Tibial nerve (tissue), 3 donors: ENCODE measurements around the gene DYNC1LI1.

Experiments used
- POLR2A ChIP-seq, 2 donors: fragments of 450-650 bp; IDR thresholded peaks; one replicate each; pipeline ENCODE4 v1.6.1; 2017; ENCODE audit warnings: antibody characterized with exemption in 2 of 2, mild to moderate bottlenecking in 2 of 2, moderate library complexity in 2 of 2
- TF ChIP-seq, protein P1 (sequence below), 5 experiments: fragments of 200-600 bp in 3 of 5; fragments of 450-650 bp in 2 of 5; sonication (generic) in 3 of 5; IDR thresholded peaks; one replicate each; pipeline ENCODE4 v1.5.1; 2016 to 2019; ENCODE audit warnings: antibody characterized with exemption in 5 of 5, mild to moderate bottlenecking in 3 of 5, moderate library complexity in 2 of 5

DNA sequence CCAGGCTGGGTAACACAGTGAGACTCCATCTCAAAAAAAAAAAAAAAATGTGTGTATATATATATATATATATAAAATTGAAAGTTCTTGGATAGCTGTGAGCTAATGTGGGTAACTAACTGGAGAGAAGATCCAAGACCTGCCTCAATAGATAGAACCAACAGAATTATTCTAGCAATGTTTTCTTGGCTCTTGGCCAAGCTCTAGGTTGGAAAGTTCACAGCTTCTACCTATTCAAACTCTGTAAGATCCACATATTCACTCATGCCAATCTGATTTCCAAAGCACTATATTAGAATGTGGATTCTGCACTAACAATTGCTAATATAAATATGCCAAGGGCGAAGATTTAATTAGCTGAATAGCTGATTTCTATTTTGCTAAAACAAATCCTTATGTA is 38.2 kb downstream of the DYNC1LI1 start:
- TF ChIP-seq, protein P1, sequence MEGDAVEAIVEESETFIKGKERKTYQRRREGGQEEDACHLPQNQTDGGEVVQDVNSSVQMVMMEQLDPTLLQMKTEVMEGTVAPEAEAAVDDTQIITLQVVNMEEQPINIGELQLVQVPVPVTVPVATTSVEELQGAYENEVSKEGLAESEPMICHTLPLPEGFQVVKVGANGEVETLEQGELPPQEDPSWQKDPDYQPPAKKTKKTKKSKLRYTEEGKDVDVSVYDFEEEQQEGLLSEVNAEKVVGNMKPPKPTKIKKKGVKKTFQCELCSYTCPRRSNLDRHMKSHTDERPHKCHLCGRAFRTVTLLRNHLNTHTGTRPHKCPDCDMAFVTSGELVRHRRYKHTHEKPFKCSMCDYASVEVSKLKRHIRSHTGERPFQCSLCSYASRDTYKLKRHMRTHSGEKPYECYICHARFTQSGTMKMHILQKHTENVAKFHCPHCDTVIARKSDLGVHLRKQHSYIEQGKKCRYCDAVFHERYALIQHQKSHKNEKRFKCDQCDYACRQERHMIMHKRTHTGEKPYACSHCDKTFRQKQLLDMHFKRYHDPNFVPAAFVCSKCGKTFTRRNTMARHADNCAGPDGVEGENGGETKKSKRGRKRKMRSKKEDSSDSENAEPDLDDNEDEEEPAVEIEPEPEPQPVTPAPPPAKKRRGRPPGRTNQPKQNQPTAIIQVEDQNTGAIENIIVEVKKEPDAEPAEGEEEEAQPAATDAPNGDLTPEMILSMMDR (IDR thresholded peaks at IDR 0.05) = no peak
- no peak for TF ChIP-seq POLR2A (IDR thresholded peaks at IDR 0.05)
